ENCODE measurements around the gene EIF2B5. TPM values are rescaled to one million over a fixed set of nuclear protein-coding genes. Genes with fewer than 3 reads are reported as not detected.
"Not testable (repeated sequence)": the region's sequence is repeated elsewhere in the genome, so short reads cannot be mapped to it uniquely, and the experiment has no call there.

Gene EIF2B5
- 10 to 100 TPM; 49.6 to 51.5 TPM for total RNA-seq

DNA sequence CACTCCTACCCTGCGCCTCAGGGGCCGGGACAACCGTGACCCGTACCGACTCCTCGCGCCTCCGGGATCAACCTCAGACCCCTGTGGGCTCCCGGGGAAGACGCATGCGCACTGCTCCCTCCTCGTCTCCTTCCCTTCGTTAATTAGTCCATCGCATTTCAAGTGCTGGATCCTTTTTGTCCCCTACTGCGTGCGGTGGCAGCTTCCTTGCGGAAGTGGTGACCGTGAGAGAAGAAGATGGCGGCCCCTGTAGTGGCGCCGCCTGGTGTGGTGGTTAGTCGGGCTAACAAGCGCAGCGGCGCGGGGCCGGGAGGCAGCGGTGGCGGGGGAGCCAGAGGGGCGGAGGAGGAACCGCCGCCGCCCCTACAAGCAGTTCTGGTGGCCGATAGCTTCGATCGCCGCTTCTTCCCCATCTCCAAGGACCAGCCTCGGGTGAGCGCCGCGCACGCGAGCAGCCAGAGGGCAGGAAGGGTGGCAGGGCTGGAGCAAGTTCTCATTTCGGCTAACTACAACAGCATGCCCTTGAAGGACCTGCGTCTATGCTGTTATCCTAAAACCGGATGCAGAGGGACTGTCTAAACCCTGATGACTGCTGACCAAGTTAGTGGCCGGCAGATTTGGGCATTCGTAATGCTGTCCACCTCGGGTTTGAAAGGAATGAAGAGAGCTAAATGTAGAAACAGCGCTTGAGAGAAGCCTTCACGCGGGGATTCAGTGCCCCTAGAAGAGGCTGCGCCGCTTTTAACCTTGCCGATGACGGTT, at the start of gene EIF2B5:
Gene EIF2B5, plus strand, starts transcription at position 210 of the 762 bp plus-strand sequence. Its CDS starts 28 bp downstream, at position 238.
- Mint-ChIP-seq H3K9me3 (no peaks in the 10 kb centered on the region), H3K27ac (peak within 1 kb of the TSS; percentile 91), H3K4me1 (ENCODE audit: low read depth) (peaks cover 35% of the 10 kb centered on the region), H3K4me3 (peak within 1 kb of the TSS; percentile 96), H3K27me3 (no peaks in the 10 kb centered on the region), H3K36me3 (peaks cover 14% of the 10 kb centered on the region)
- DNase-seq = peak; percentile 94
- ChIA-PET POLR2A (interaction anchor here (0.9 to 3.2 kb wide), 4 partner anchors 20 to 251 kb away, joined by 3 to 13 read pairs (median 6); partner anchors contain the start of genes ABCF3, DVL3 and PARL), CTCF (interaction anchor here (0.6 to 1.8 kb wide), 7 partner anchors 21 to 250 kb away, joined by 3 to 7 read pairs (median 4); partner anchors contain the start of genes DVL3 and PARL)
- intact Hi-C loops (cut with micrococcal nuclease) = loop anchor here (1.0 kb wide), 3 partner anchors 20 to 118 kb away; partner anchors contain the start of genes ABCC5, ABCF3 and DVL3

DNA sequence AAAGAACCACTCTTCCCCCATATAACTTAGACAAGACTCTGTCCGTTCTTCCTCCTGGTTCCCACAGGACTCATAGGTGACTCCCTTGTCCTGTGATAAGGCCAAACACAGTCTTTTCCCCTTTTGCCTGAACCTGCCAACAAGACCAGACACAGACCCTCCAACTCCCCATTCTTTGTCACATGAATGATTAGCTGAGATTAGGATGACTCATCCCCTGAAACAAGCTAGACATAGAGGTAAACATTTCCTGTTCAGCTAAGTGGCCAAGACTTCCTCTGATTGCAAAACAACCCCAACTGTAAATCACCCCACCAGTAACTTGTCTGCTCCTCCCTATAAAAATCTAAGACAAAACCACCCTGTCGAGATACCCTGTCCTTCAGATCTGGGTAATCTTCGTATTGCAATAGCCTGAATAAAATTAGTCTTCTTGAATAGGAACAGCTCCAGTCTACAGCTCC, 49.7 kb upstream of the EIF2B5 start:
- H3K36me3 Mint-ChIP-seq = no peaks in the 10 kb centered on the region
- CTCF ChIA-PET = no interaction called here
- H3K4me1 Mint-ChIP-seq (ENCODE audit: low read depth) = peaks cover 6% of the 10 kb centered on the region
- no peak overlapping the region for H3K27ac Mint-ChIP-seq
- no peak overlapping the region for H3K4me3 Mint-ChIP-seq
- H3K9me3 Mint-ChIP-seq = peaks cover 14% of the 10 kb centered on the region
- no peaks in the 10 kb centered on the region for H3K27me3 Mint-ChIP-seq
- intact Hi-C loops (cut with micrococcal nuclease) = no loop called here
- POLR2A ChIA-PET = no interaction called here
- DNase-seq = no peak

DNA sequence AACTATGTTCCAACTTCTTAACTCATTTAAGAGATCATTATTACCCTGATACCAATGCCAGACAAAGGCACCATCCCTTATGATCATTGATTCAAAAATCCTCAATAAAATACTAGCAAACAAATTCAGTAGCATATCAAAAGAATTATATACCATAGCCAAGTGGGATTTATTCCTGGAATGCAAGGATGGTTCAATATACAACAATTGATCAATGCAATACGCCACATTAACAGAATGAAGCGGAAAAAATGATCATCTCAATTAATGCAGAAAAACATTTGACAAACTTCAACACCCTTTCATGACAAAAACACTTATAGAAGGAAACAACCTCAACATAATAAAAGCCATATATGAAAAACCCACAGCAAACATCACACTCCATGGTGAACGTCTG, 43.0 kb upstream of the EIF2B5 start:
- H3K27me3 Mint-ChIP-seq = peaks cover 10% of the 10 kb centered on the region
- H3K4me1 Mint-ChIP-seq (ENCODE audit: low read depth) = no peaks in the 10 kb centered on the region
- intact Hi-C loops (cut with micrococcal nuclease) = no loop called here
- no peak for DNase-seq
- CTCF ChIA-PET = no interaction called here
- POLR2A ChIA-PET = no interaction called here
- no peak overlapping the region for H3K27ac Mint-ChIP-seq
- H3K36me3 Mint-ChIP-seq = peaks cover 11% of the 10 kb centered on the region
- no peak overlapping the region for H3K4me3 Mint-ChIP-seq
- H3K9me3 Mint-ChIP-seq = peaks cover 21% of the 10 kb centered on the region

DNA sequence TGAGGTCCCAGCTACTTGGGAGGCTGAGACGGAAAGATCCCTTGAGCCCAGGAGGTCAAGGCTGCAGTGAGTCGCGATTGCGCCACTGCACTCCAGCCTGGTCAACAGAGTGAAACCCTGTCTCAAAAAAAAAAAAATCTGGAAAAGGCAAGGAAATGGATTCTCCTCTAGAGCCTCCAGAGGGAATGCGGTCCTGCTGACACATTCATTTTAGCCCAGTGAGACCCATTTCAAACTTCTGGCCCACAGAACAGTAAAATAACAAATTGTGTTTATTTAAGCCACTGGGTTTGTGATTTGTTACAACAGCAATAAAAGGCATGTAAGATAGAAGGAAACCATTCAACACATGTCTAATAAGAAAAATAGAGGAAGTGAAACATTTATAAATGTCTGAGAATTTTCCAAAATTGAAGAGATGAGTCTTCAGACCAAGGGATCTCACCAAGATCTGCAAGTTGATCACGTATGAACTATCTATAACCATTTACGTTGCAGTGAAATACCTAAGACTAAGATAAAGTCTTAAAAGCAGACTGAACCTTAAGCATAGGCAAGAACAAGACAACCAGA, 38.3 kb upstream of the EIF2B5 start, which contains the start of gene HTR3E:
Gene HTR3E, plus strand, starts transcription at position 254 of the 573 bp plus-strand sequence. CDS start 466 bp downstream, outside the sequence.
- Mint-ChIP-seq H3K4me3 (no peak within 1 kb of the TSS), H3K9me3 (peaks cover 13% of the 10 kb centered on the region), H3K27ac (no peak within 1 kb of the TSS), H3K4me1 (ENCODE audit: low read depth) (no peaks in the 10 kb centered on the region), H3K27me3 (peaks cover 7% of the 10 kb centered on the region), H3K36me3 (peaks cover 5% of the 10 kb centered on the region)
- ChIA-PET CTCF (no interaction called here), POLR2A (no interaction called here)
- DNase-seq = no peak
- intact Hi-C loops (cut with micrococcal nuclease) = no loop called here

DNA sequence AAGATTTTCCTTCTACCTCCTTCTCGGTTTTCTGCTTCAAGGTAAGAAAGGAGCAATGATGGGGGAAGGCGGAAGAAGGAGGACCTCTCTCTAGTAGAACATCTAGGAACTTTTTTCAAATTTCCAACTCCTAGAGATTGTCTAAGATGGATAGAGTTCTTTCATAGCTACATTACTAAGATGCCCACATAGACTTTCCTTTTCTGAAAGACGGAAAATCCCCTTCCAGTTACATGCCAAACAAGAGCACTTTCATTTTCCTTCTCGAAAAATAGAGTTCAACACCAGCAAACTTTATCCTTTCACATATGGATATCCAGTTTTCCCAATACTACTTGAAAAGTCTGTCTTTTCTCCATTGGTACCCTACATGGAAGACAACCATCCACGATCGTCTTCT, 37.6 kb upstream of the EIF2B5 start:
- peaks cover 6% of the 10 kb centered on the region for H3K9me3 Mint-ChIP-seq
- ChIA-PET CTCF (no interaction called here), POLR2A (no interaction called here)
- intact Hi-C loops (cut with micrococcal nuclease) = no loop called here
- no peak for DNase-seq
- no peak overlapping the region for H3K27ac Mint-ChIP-seq
- H3K4me3 Mint-ChIP-seq = no peak overlapping the region
- no peaks in the 10 kb centered on the region for H3K4me1 Mint-ChIP-seq (ENCODE audit: low read depth)
- H3K36me3 Mint-ChIP-seq = no peaks in the 10 kb centered on the region
- peaks cover 7% of the 10 kb centered on the region for H3K27me3 Mint-ChIP-seq

DNA sequence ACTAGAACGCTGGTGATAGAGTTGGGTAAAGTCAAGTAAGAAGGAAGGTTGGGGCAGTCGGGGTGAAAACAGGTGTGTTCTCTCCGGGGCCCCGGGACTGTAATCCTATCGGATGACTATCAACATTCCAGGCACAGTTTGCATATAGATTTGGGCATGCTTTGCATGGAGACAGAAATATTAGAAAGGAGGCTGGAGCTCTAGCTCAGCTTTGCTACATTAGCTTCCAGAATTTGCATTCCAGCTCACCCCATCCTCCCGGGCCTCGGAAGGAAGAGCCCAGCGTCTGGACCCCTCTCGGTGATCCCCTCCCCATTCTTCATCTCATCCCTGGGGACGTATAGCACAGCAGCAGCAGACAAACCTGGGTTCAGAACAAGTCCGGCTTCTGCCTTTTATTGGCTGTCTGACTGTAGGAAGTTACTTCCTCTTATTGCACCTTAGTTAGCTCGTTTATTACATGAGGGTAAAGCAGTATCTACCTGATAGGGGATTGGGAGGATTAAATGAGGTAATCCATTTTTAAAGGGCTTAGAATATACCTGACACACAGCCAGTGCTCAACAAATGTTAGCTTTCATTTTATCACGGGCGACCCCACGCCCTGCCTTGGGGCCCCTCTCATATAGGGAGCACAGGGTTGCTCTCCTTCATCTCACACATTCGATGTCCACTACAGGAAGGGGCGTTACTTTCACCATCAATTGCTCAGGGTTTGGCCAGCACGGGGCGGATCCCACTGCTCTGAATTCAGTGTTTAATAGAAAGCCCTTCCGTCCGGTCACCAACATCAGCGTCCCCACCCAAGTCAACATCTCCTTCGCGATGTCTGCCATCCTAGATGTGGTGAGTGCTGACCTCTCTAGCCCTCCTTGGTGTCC, 35.1 kb upstream of the EIF2B5 start:
- ChIA-PET POLR2A (no interaction called here), CTCF (no interaction called here)
- Mint-ChIP-seq H3K27me3 (peaks cover 4% of the 10 kb centered on the region), H3K9me3 (no peaks in the 10 kb centered on the region), H3K4me1 (ENCODE audit: low read depth) (no peaks in the 10 kb centered on the region), H3K36me3 (no peaks in the 10 kb centered on the region), H3K27ac (no peak overlapping the region), H3K4me3 (no peak overlapping the region)
- intact Hi-C loops (cut with micrococcal nuclease) = no loop called here
- no peak for DNase-seq

DNA sequence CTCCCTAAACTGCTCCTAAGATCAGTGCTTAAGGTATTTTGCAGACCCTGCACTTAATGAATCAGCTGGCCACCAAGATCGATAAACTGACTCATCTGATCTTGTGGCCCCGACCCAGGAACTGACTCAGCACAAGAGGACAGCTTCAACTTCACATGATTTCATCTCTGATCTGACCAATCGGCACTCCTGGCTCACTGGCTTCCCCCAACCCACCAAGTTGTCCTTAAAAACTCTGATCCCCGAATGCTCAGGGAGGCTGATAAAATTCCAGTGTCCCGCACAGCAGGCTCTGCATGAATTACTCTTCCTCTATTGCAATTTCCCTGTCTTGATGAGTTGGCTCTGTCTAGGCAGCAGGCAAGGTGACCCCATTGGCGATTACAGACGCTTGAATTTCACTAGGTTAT, 24.8 kb upstream of the EIF2B5 start:
- no peak overlapping the region for H3K27ac Mint-ChIP-seq
- ChIA-PET CTCF (no interaction called here), POLR2A (no interaction called here)
- H3K4me3 Mint-ChIP-seq = no peak overlapping the region
- no peaks in the 10 kb centered on the region for H3K9me3 Mint-ChIP-seq
- intact Hi-C loops (cut with micrococcal nuclease) = no loop called here
- no peak for DNase-seq
- H3K4me1 Mint-ChIP-seq (ENCODE audit: low read depth) = no peaks in the 10 kb centered on the region
- H3K27me3 Mint-ChIP-seq = peaks cover 4% of the 10 kb centered on the region
- H3K36me3 Mint-ChIP-seq = no peaks in the 10 kb centered on the region

DNA sequence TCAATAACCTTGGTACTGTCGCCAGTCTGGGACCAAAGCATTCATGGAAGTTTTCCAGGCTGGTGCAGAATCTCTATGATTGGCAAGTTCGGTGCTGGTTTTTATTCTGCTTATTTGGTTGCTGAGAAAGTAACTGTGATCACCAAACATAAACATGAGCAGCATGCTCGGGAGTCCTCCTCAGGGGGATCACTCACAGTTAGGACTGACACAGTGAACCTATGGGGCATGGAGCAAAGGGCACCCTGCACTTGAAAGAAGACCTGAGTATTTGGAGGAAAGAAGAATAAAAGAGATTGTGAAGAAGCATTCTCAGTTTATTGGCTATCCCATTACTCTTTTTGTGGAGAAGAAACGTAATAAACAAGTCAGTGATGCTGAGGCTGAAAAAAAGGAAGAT, 19.1 kb upstream of the EIF2B5 start:
- no peak for DNase-seq
- H3K27me3 Mint-ChIP-seq = peaks cover 8% of the 10 kb centered on the region
- H3K4me3 Mint-ChIP-seq = no peak overlapping the region
- H3K27ac Mint-ChIP-seq = no peak overlapping the region
- CTCF ChIA-PET = no interaction called here
- no peaks in the 10 kb centered on the region for H3K9me3 Mint-ChIP-seq
- no peaks in the 10 kb centered on the region for H3K4me1 Mint-ChIP-seq (ENCODE audit: low read depth)
- intact Hi-C loops (cut with micrococcal nuclease) = no loop called here
- POLR2A ChIA-PET = no interaction called here
- H3K36me3 Mint-ChIP-seq = no peaks in the 10 kb centered on the region

DNA sequence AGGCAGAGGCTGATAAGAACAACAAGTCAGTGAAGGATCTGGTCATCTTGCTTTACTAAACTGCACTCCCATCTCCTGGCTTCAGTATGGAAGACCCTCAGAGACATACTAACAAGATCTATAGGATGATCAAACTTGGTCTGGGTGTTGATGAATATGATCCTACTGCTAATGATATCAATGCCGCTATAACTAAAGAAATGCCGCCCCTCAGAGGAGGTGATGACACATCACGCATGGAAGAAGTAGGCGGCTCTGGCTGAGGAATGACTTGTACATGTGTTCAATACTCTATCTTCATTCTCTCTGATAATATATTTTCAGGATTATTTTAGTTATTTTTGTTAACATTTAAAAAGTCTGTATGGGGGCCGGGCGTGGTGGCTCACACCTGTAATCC, 17.5 kb upstream of the EIF2B5 start:
- no peaks in the 10 kb centered on the region for H3K4me1 Mint-ChIP-seq (ENCODE audit: low read depth)
- POLR2A ChIA-PET = no interaction called here
- H3K36me3 Mint-ChIP-seq = no peaks in the 10 kb centered on the region
- H3K27ac Mint-ChIP-seq = no peak overlapping the region
- CTCF ChIA-PET = interaction anchor here (0.9 kb wide), 1 partner anchor 110 kb away, joined by 3 read pairs; no protein-coding TSS in a partner anchor
- H3K9me3 Mint-ChIP-seq = no peaks in the 10 kb centered on the region
- DNase-seq = no peak
- H3K27me3 Mint-ChIP-seq = peaks cover 8% of the 10 kb centered on the region
- no peak overlapping the region for H3K4me3 Mint-ChIP-seq
- intact Hi-C loops (cut with micrococcal nuclease) = no loop called here

DNA sequence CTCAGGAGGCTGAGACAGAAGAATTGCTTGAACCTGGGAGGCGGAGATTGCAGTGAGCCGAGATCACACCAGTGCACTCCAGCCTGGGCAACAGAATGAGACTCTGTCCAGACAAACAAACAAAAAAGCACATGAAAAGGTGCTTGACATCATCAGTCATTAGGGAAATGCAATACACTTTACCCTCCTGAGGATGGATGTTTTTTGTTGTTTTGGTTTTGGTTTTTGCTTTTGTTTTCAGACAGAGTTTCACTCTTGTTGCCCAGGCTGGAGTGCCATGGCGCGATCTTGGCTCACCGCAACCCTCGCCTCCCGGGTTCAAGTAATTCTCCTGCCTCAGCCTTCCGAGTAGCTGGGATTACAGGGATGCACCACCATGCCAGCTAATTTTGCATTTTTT, 14.1 kb upstream of the EIF2B5 start:
- H3K36me3 Mint-ChIP-seq; H3K4me1 Mint-ChIP-seq (ENCODE audit: low read depth); CTCF ChIA-PET; H3K27ac Mint-ChIP-seq; H3K4me3 Mint-ChIP-seq; H3K27me3 Mint-ChIP-seq; POLR2A ChIA-PET; intact Hi-C loops (cut with micrococcal nuclease); DNase-seq; H3K9me3 Mint-ChIP-seq: not testable (repeated sequence)

DNA sequence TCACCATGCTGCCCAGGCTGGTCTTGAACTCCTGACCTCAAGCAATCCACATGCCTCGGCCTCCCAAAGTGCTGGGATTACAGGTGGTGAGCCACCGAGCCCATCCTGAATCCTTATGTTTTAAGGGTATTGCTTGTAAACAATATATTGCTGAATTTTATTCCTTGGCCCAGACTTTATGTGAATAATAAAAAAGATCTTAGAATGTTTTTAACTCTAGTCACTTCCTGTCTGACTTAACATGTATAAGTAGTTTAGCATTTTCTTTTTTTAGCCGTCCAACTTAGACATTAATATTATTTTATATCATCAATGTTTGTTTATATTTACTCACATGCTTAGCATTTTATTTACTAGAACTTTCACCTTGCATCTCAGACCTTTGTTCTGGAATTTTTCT, 9.2 kb upstream of the EIF2B5 start:
- no peak overlapping the region for H3K27ac Mint-ChIP-seq
- no peaks in the 10 kb centered on the region for H3K27me3 Mint-ChIP-seq
- H3K9me3 Mint-ChIP-seq = no peaks in the 10 kb centered on the region
- POLR2A ChIA-PET = no interaction called here
- H3K4me3 Mint-ChIP-seq = no peak overlapping the region
- intact Hi-C loops (cut with micrococcal nuclease) = no loop called here
- CTCF ChIA-PET = no interaction called here
- H3K4me1 Mint-ChIP-seq (ENCODE audit: low read depth) = no peaks in the 10 kb centered on the region
- H3K36me3 Mint-ChIP-seq = no peaks in the 10 kb centered on the region
- no peak for DNase-seq

DNA sequence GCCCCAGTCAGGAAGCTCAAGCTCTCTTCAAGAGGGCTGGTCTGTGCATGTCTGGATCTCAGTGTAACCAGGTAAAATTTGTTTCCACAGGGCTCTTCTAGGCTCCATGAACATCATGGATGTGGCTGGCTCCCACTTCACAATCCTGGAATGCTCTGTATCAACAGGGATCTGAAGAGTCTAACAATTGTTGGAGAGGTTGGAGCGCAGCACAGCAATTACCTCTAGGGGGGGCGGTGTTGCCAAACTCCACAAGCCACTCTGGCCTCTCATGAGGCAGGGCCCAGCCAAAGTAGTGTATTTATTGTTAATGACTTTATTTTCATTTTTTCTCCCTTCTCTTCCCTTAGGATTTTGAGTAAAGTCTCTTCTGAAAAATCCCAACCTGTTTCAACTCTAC, 6.1 kb upstream of the EIF2B5 start:
- intact Hi-C loops (cut with micrococcal nuclease) = no loop called here
- H3K4me1 Mint-ChIP-seq (ENCODE audit: low read depth) = peaks cover 13% of the 10 kb centered on the region
- no peaks in the 10 kb centered on the region for H3K27me3 Mint-ChIP-seq
- DNase-seq = peak; percentile 32
- H3K27ac Mint-ChIP-seq = no peak overlapping the region
- ChIA-PET CTCF (interaction anchor here (1.3 kb wide), 1 partner anchor 231 kb away, joined by 4 read pairs; no protein-coding TSS in a partner anchor), POLR2A (no interaction called here)
- H3K36me3 Mint-ChIP-seq = no peaks in the 10 kb centered on the region
- H3K9me3 Mint-ChIP-seq = no peaks in the 10 kb centered on the region
- H3K4me3 Mint-ChIP-seq = no peak overlapping the region

Data from activated CD4-positive, alpha-beta memory T cell treated with anti-CD3 and anti-CD28 coated beads for 36 hours (primary cell).